Neural cell (in vitro differentiated cells): ENCODE data around the gene MOSMO. TPM values are rescaled to one million over a fixed set of nuclear protein-coding genes. Genes with fewer than 3 reads are reported as not detected.

Experiments used
- H2AFZ ChIP-seq: fragments of 200-600, 300-800 bp; sonication (generic), shearing (Covaris generic); 2 replicates; pipeline ENCODE4 v1.6.0; 2014; ENCODE audit warnings: low read depth, mild to moderate bottlenecking, antibody characterized with exemption, low read length, moderate library complexity
- H3F3A ChIP-seq: fragments of 200-600 bp; shearing (Covaris generic); 2 replicates; pipeline ENCODE4 v1.6.1; 2016; ENCODE audit warnings: mild to moderate bottlenecking, moderate library complexity, mixed read lengths, antibody characterized with exemption, low read length; ENCODE audit not compliant: insufficient read depth, poor library complexity, severe bottlenecking
- H3K27ac ChIP-seq: fragments of 200-600, 300-800 bp; sonication (generic), shearing (Covaris generic); 2 replicates; pipeline ENCODE4 v1.5.1; 2014; ENCODE audit warnings: mild to moderate bottlenecking, low read length, moderate library complexity
- H3K27me3 ChIP-seq: fragments of 300-800, 200-600 bp; sonication (generic), shearing (Covaris generic); 2 replicates; pipeline ENCODE4 v1.6.0; 2014; ENCODE audit warnings: mild to moderate bottlenecking, low read depth, low read length, moderate library complexity; ENCODE audit not compliant: insufficient read depth
- H3K36me3 ChIP-seq: fragments of 300-800, 200-600 bp; sonication (generic), shearing (Covaris generic); 2 replicates; pipeline ENCODE4 v1.5.1; 2014; ENCODE audit warnings: mild to moderate bottlenecking, antibody characterized with exemption, low read length, moderate library complexity; ENCODE audit not compliant: insufficient read depth
- H3K4me2 ChIP-seq: fragments of 300-800, 200-600 bp; sonication (generic), shearing (Covaris generic); 2 replicates; pipeline ENCODE4 v1.6.0; 2014; ENCODE audit warnings: mild to moderate bottlenecking, low read length
- H3K4me3 ChIP-seq: fragments of 300-800, 200-600 bp; sonication (generic), shearing (Covaris generic); 2 replicates; pipeline ENCODE4 v1.5.1; 2014; ENCODE audit warnings: mild to moderate bottlenecking, low read length, moderate library complexity
- H3K79me2 ChIP-seq: fragments of 200-600 bp; shearing (Covaris generic); replicated peaks from 2 replicates; pipeline ENCODE4 v1.6.0; 2014; ENCODE audit warnings: mild to moderate bottlenecking, low read length, moderate library complexity; ENCODE audit not compliant: insufficient read depth
- H3K9ac ChIP-seq: fragments of 300-800, 200-600 bp; sonication (generic), shearing (Covaris generic); 2 replicates; pipeline ENCODE4 v1.6.1; 2016; ENCODE audit warnings: mild to moderate bottlenecking, low read length, mixed read lengths
- H3K9me2 ChIP-seq: fragments of 200-600 bp; shearing (Covaris generic); 2 replicates; pipeline ENCODE4 v1.6.1; 2016; ENCODE audit warnings: mild to moderate bottlenecking, low read length, mixed read lengths; ENCODE audit not compliant: insufficient read depth
- H3K9me3 ChIP-seq: fragments of 200-600, 300-800 bp; sonication (generic), shearing (Covaris generic); 2 replicates; pipeline ENCODE4 v1.6.1; 2016; ENCODE audit warnings: mild to moderate bottlenecking, mixed run types, low read length, moderate library complexity, mixed read lengths
- H4K20me1 ChIP-seq: fragments of 200-600 bp; shearing (Covaris generic); 2 replicates; pipeline ENCODE4 v1.6.1; 2016; ENCODE audit warnings: mild to moderate bottlenecking, mixed run types; ENCODE audit not compliant: insufficient read depth
- CTCF ChIP-seq: fragments of 450-650 bp; IDR thresholded peaks from 2 replicates; pipeline ENCODE4 v1.5.1; 2014; ENCODE audit warnings: antibody characterized with exemption, mild to moderate bottlenecking, moderate library complexity; ENCODE audit not compliant: poor library complexity, severe bottlenecking
- EP300 ChIP-seq: fragments of 450-650 bp; conservative IDR thresholded peaks from 2 replicates; pipeline ENCODE4 v1.6.1; 2014; ENCODE audit warnings: antibody characterized with exemption, mild to moderate bottlenecking, moderate library complexity; ENCODE audit not compliant: poor library complexity, severe bottlenecking
- EZH2 ChIP-seq: fragments of 200-600, 300-800 bp; shearing (Covaris generic), sonication (generic); IDR thresholded peaks from 2 replicates; pipeline ENCODE4 v1.6.1; 2014; ENCODE audit warnings: antibody characterized with exemption, low read length, borderline replicate concordance, mild to moderate bottlenecking; ENCODE audit not compliant: insufficient read depth, poor library complexity, severe bottlenecking
- MXI1 ChIP-seq: fragments of 450-650 bp; conservative IDR thresholded peaks from 2 replicates; pipeline ENCODE4 v1.6.1; 2014; ENCODE audit warnings: antibody characterized with exemption, mild to moderate bottlenecking; ENCODE audit not compliant: poor library complexity, severe bottlenecking
- POLR2AphosphoS5 ChIP-seq: IDR thresholded peaks from 2 replicates; pipeline ENCODE4 v1.6.1; 2012
- RAD21 ChIP-seq: fragments of 450-650 bp; conservative IDR thresholded peaks from 2 replicates; pipeline ENCODE4 v1.6.1; 2014; ENCODE audit warnings: antibody characterized with exemption, mild to moderate bottlenecking, moderate library complexity
- REST ChIP-seq: IDR thresholded peaks from 2 replicates; pipeline ENCODE4 v1.6.1; 2012; ENCODE audit warnings: borderline replicate concordance
- SMC3 ChIP-seq: fragments of 450-650 bp; conservative IDR thresholded peaks from 2 replicates; pipeline ENCODE4 v1.6.1; 2014; ENCODE audit warnings: antibody characterized with exemption, mild to moderate bottlenecking, moderate library complexity; ENCODE audit not compliant: poor library complexity
- TAF1 ChIP-seq: IDR thresholded peaks from 2 replicates; pipeline ENCODE4 v1.6.1; 2012; ENCODE audit warnings: low read depth
- polyA plus RNA-seq: library from polyadenylated mRNA; depleted of rRNA; stranded (reverse); fragments of >200 nt; gene quantifications from 2 replicates; pipeline ENCODE4 v1.2.3, GENCODE V29; 2014

The MOSMO gene
- polyA plus RNA-seq, 1 donor from 2014 or later: 56.3 TPM

GRCh38 chr16:22003195-22003594 lies 4.7 kb upstream of the MOSMO start:
- Histone ChIP-seq H3K27ac (no peak overlapping the region), H3F3A (no peaks in the 10 kb centered on the region), H3K36me3 (no peaks in the 10 kb centered on the region), H3K9me3 (no peaks in the 10 kb centered on the region), H2AFZ (no peak overlapping the region), H3K9ac (no peak overlapping the region), H3K4me2 (no peak overlapping the region), H3K4me3 (no peak overlapping the region), H3K27me3 (no peaks in the 10 kb centered on the region), H3K9me2 (no peaks in the 10 kb centered on the region), H4K20me1 (no peaks in the 10 kb centered on the region), H3K79me2 (no peaks in the 10 kb centered on the region)
- TF ChIP-seq REST (no peak), CTCF (no peak), SMC3 (no peak), TAF1 (no peak), MXI1 (no peak), RAD21 (no peak), EP300 (no peak), EZH2 (no peak), POLR2AphosphoS5 (no peak)

- Histone ChIP-seq H3F3A (no peaks in the 10 kb centered on the region), H3K9ac (no peak overlapping the region), H2AFZ (no peak overlapping the region), H3K9me2 (no peaks in the 10 kb centered on the region), H3K79me2 (peaks cover 4% of the 10 kb centered on the region), H4K20me1 (no peaks in the 10 kb centered on the region), H3K27me3 (no peaks in the 10 kb centered on the region), H3K4me2 (no peak overlapping the region), H3K27ac (no peak overlapping the region), H3K9me3 (no peaks in the 10 kb centered on the region), H3K36me3 (no peaks in the 10 kb centered on the region), H3K4me3 (no peak overlapping the region)
- no peak for TF ChIP-seq POLR2AphosphoS5
- TF ChIP-seq SMC3: no peak
- no peak for TF ChIP-seq RAD21
- no peak for TF ChIP-seq TAF1
- TF ChIP-seq MXI1: no peak
- TF ChIP-seq REST: no peak
- no peak for TF ChIP-seq EZH2
- no peak for TF ChIP-seq EP300
- no peak for TF ChIP-seq CTCF
Observed at GRCh38 chr16:22004341-22004740, 3.6 kb upstream of the MOSMO start.
